ENCODE measurements around the gene NEDD4L. TPM values are rescaled to one million over a fixed set of nuclear protein-coding genes. Genes with fewer than 3 reads are reported as not detected.

The NEDD4L gene
- total and polyA plus RNA-seq, 7 donors = 52.0 to 104 (median 57.4) TPM

- Histone ChIP-seq H3K4me1 (peaks cover 0 to 18% (median 17%) of the 10 kb centered on the region in 4 donors), H3K27ac (peak overlapping the region in 2 of 4 donors; percentile 12 to 26), H3K4me3 (no peak overlapping the region), H3K27me3 (no peaks in the 10 kb centered on the region), H3K9me3 (no peaks in the 10 kb centered on the region), H3K36me3 (no peaks in the 10 kb centered on the region)
- WGBS, 2 donors = 67 to 83% methylated on average over 16 of the region's 16 CpGs
- intact Hi-C loops (cut with DNase I) = no loop called here
- no peak for DNase-seq
- TF ChIP-seq EP300 (IDR thresholded peaks at IDR 0.05) (no peak), POLR2AphosphoS5 (IDR thresholded peaks at IDR 0.05) (no peak), CTCF (IDR thresholded peaks at IDR 0.05) (no peak), POLR2A (IDR thresholded peaks at IDR 0.05) (no peak)
Observed at GRCh38 chr18:58416704-58417683, 373.0 kb downstream of the NEDD4L start.

DNA sequence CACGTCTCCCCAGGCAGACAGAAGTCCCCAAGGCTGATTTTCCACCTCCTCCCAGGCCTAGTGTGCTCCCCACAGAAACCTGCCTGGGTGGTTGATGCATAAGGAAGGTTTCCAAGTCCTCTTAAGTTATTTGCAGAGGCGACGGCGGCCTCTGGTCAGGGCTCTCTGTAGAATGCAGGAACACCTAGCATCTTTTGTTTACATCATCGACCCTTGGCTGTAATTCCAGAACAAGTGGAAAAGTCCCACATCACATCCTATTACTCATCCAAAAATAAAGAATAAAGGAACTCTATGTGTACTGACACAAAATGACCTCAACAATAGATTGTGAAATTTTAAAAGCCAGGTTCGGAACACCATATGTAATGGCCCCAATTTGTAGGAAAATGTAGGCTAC is 373.7 kb downstream of the NEDD4L start:
- H3K27me3 ChIP-seq = no peaks in the 10 kb centered on the region
- peaks cover 0 to 18% (median 17%) of the 10 kb centered on the region in 4 donors for H3K4me1 ChIP-seq
- 91 to 93% methylated on average over 6 of the region's 6 CpGs for WGBS, 2 donors
- H3K27ac ChIP-seq = peak overlapping the region in 2 of 4 donors; percentile 12 to 26
- TF ChIP-seq POLR2A (IDR thresholded peaks at IDR 0.05) (no peak), POLR2AphosphoS5 (IDR thresholded peaks at IDR 0.05) (no peak), EP300 (IDR thresholded peaks at IDR 0.05) (no peak), CTCF (IDR thresholded peaks at IDR 0.05) (no peak)
- no peaks in the 10 kb centered on the region for H3K36me3 ChIP-seq
- DNase-seq = no peak
- no peak overlapping the region for H3K4me3 ChIP-seq
- no peaks in the 10 kb centered on the region for H3K9me3 ChIP-seq
- intact Hi-C loops (cut with DNase I) = no loop called here

GRCh38 chr18:58418361-58418760 is 374.3 kb downstream of the NEDD4L start:
- Histone ChIP-seq H3K4me3 (no peak overlapping the region), H3K4me1 (peaks cover 0 to 18% (median 17%) of the 10 kb centered on the region in 4 donors), H3K36me3 (no peaks in the 10 kb centered on the region), H3K9me3 (no peaks in the 10 kb centered on the region), H3K27me3 (no peaks in the 10 kb centered on the region), H3K27ac (no peak overlapping the region)
- TF ChIP-seq CTCF (IDR thresholded peaks at IDR 0.05) (no peak), POLR2A (IDR thresholded peaks at IDR 0.05) (no peak), EP300 (IDR thresholded peaks at IDR 0.05) (no peak), POLR2AphosphoS5 (IDR thresholded peaks at IDR 0.05) (no peak)
- intact Hi-C loops (cut with DNase I) = no loop called here
- WGBS, 2 donors = 92 to 96% methylated on average over 4 of the region's 4 CpGs
- DNase-seq = no peak

- TF ChIP-seq EP300 (IDR thresholded peaks at IDR 0.05) (no peak), POLR2A (IDR thresholded peaks at IDR 0.05) (no peak)
- peaks cover 0 to 18% (median 17%) of the 10 kb centered on the region in 4 donors for H3K4me1 ChIP-seq
- no peak for DNase-seq
- H3K9me3 ChIP-seq = no peaks in the 10 kb centered on the region
- H3K27ac ChIP-seq = no peak overlapping the region
- H3K27me3 ChIP-seq = no peaks in the 10 kb centered on the region
- H3K36me3 ChIP-seq = no peaks in the 10 kb centered on the region
- no peak overlapping the region for H3K4me3 ChIP-seq
- WGBS, 2 donors = 67 to 72% methylated on average over 4 of the region's 4 CpGs
- intact Hi-C loops (cut with DNase I) = no loop called here
Observed at GRCh38 chr18:58419587-58420199, 375.7 kb downstream of the NEDD4L start.

DNA sequence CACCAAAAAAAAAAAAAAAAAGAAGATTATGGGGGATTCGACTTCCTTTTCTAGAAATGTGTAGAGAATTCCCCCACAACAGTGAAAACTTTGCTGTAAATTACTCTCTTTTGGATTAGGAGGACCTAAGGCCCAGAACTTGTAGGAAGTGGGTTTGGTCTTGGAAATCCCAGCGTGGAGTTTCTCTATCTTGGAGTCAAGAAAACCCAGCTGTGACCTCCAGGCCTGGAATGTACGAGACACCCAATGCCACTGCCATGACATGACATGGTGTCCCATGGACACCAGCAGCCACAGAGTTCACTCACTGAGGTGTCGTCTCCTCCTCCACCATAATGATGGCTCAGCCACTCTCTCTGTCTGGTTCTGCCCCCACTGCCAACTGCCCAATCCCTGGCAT is 382.6 kb downstream of the NEDD4L start:
- Histone ChIP-seq H3K27ac (no peak overlapping the region), H3K36me3 (no peaks in the 10 kb centered on the region), H3K9me3 (no peaks in the 10 kb centered on the region), H3K4me3 (no peak overlapping the region), H3K27me3 (no peaks in the 10 kb centered on the region), H3K4me1 (no peaks in the 10 kb centered on the region)
- intact Hi-C loops (cut with DNase I) = no loop called here
- 90 to 94% methylated on average over 4 of the region's 4 CpGs for WGBS, 2 donors
- TF ChIP-seq POLR2A (IDR thresholded peaks at IDR 0.05) (no peak), CTCF (IDR thresholded peaks at IDR 0.05) (no peak), EP300 (IDR thresholded peaks at IDR 0.05) (no peak), POLR2AphosphoS5 (IDR thresholded peaks at IDR 0.05) (no peak)
- DNase-seq = no peak

Measured in sigmoid colon (tissue), 7 donors.